C1 segment of cervical spinal cord (tissue), 14 donors: ENCODE measurements around the gene ZNF593.

Experiments used
- DNase-seq, 14 donors: peaks; one replicate each; lab custom pipeline; 2025; lab: John Stamatoyannopoulos, UW

Gene ZNF593

GRCh38 chr1:26148887-26149286 lies 20.8 kb upstream of the ZNF593 start:
- no peak for DNase-seq

- DNase-seq: no peak
Measured at GRCh38 chr1:26153966-26154532, 15.7 kb upstream of the ZNF593 start.

- DNase-seq: no peak
Measured at GRCh38 chr1:26154750-26155149, 15.0 kb upstream of the ZNF593 start.

GRCh38 chr1:26155370-26156284 lies 14.1 kb upstream of the ZNF593 start:
- no peak for DNase-seq

GRCh38 chr1:26156285-26157038 lies 13.2 kb upstream of the ZNF593 start:
- peak in 1 of 14 donors; percentile 32 for DNase-seq

GRCh38 chr1:26158271-26158907 lies 11.3 kb upstream of the ZNF593 start:
- no peak for DNase-seq

GRCh38 chr1:26158908-26159742 lies 10.6 kb upstream of the ZNF593 start, which contains the start of gene FAM110D:
Gene FAM110D (plus strand): TSS chr1:26159079. CDS start chr1:26161292, 2,213 bp downstream.
- no peak for DNase-seq

- DNase-seq: no peak
Measured at GRCh38 chr1:26159743-26160039, 10.0 kb upstream of the ZNF593 start.

- DNase-seq: no peak
Measured at GRCh38 chr1:26160527-26161414, 8.9 kb upstream of the ZNF593 start.

- DNase-seq: peak in 9 of 14 donors; percentile 19 to 62 (median 38)
Measured at GRCh38 chr1:26161415-26162219, 8.1 kb upstream of the ZNF593 start.

- DNase-seq: no peak
Measured at GRCh38 chr1:26162220-26162709, 7.4 kb upstream of the ZNF593 start.

GRCh38 chr1:26163684-26164035 lies 6.0 kb upstream of the ZNF593 start:
- no peak for DNase-seq

GRCh38 chr1:26164036-26164860 lies 5.5 kb upstream of the ZNF593 start:
- DNase-seq: peak in 5 of 14 donors; percentile 9 to 48 (median 25)

GRCh38 chr1:26164861-26165842 lies 4.6 kb upstream of the ZNF593 start:
- DNase-seq: no peak

- DNase-seq: no peak
Measured at GRCh38 chr1:26166719-26167281, 2.9 kb upstream of the ZNF593 start.

GRCh38 chr1:26168410-26169197 lies 1.1 kb upstream of the ZNF593 start, which contains the start of gene C1orf232:
Gene C1orf232 (minus strand): TSS chr1:26168963. CDS start chr1:26168499, 464 bp downstream.
- peak in 1 of 14 donors; percentile 27 for DNase-seq
